ENCODE results near the gene UBB. TPM values are rescaled to one million over a fixed set of nuclear protein-coding genes. Genes with fewer than 3 reads are reported as not detected.

Gene UBB
- total RNA-seq: 1,933 and 1,974 TPM in 2 replicates

DNA sequence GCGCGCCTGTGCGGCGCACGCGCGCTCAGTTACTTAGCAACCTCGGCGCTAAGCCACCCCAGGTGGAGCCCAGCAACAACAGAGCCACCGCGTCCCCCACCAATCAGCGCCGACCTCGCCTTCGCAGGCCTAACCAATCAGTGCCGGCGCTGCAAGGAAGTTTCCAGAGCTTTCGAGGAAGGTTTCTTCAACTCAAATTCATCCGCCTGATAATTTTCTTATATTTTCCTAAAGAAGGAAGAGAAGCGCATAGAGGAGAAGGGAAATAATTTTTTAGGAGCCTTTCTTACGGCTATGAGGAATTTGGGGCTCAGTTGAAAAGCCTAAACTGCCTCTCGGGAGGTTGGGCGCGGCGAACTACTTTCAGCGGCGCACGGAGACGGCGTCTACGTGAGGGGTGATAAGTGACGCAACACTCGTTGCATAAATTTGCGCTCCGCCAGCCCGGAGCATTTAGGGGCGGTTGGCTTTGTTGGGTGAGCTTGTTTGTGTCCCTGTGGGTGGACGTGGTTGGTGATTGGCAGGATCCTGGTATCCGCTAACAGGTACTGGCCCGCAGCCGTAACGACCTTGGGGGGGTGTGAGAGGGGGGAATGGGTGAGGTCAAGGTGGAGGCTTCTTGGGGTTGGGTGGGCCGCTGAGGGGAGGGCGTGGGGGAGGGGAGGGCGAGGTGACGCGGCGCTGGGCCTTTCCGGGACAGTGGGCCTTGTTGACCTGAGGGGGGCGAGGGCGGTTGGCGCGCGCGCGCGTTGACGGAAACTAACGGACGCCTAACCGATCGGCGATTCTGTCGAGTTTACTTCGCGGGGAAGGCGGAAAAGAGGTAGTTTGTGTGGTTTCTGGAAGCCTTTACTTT lies at the start of gene UBB:
Gene UBB, plus strand, starts transcription at position 452 of the 856 bp plus-strand sequence. CDS start 817 bp downstream, outside the sequence.
- no peaks in the 10 kb centered on the region for H3K9me3 Mint-ChIP-seq
- intact Hi-C loops (cut with micrococcal nuclease): loop anchor here (1.0 to 2.0 kb wide), 10 partner anchors 18 to 208 kb away; partner anchors contain the start of genes CENPV, PIGL and ZNF287
- H3K4me3 Mint-ChIP-seq: peak within 1 kb of the TSS; percentile 90
- peak; percentile 94 for DNase-seq (ENCODE audit: low spot score)
- peaks cover 1% of the 10 kb centered on the region for H3K27me3 Mint-ChIP-seq (ENCODE audit: insufficient read depth)
- peaks cover 29% of the 10 kb centered on the region for H3K4me1 Mint-ChIP-seq (ENCODE audit: low read depth)
- H3K36me3 Mint-ChIP-seq (ENCODE audit: low read depth): peaks cover 32% of the 10 kb centered on the region
- peak within 1 kb of the TSS; percentile 92 for H3K27ac Mint-ChIP-seq

DNA sequence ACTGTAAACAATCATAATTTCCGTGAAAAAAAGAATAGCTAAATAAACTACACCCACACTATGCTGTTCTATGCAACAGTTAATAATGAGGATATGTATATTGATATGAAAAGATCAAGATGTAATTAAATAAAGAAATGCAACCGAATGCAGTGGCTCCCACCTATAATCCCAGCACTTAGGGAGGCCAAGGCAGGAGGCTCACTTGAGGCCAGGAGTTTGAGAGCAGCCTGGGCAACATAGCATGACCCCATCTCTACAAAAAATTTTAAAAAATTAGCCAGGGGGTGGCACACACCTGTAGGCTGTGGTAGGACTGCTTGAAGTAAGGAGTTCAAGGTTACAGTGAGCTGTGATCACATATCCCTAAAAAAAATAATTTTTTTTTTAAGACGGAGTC lies 42.5 kb upstream of the UBB start:
- no peaks in the 10 kb centered on the region for H3K9me3 Mint-ChIP-seq
- H3K27ac Mint-ChIP-seq: no peak overlapping the region
- intact Hi-C loops (cut with micrococcal nuclease): no loop called here
- H3K36me3 Mint-ChIP-seq (ENCODE audit: low read depth): peaks cover 8% of the 10 kb centered on the region
- DNase-seq (ENCODE audit: low spot score): no peak
- no peaks in the 10 kb centered on the region for H3K4me1 Mint-ChIP-seq (ENCODE audit: low read depth)
- H3K27me3 Mint-ChIP-seq (ENCODE audit: insufficient read depth): no peaks in the 10 kb centered on the region
- H3K4me3 Mint-ChIP-seq: no peak overlapping the region

DNA sequence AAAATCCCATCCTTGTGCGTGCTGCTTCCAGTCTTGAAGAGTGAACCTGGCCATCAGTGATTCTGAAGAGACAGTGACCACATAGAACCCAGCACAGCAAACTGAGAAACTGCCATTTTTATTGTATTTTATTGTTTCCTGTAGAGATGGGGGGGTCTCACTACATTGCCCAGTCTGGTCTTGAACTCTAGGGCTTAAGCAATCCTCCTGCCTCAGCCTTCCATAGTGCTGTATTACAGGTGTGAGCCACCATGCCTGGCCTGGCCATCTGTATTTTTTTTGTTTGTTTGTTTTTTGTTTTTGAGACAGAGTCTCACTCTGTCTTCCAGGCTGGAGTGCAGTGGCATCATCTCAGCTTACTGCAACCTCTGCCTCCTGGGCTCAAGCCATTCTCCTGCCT lies 41.5 kb upstream of the UBB start:
- intact Hi-C loops (cut with micrococcal nuclease): no loop called here
- Mint-ChIP-seq H3K4me3 (no peak overlapping the region), H3K4me1 (ENCODE audit: low read depth) (no peaks in the 10 kb centered on the region), H3K27me3 (ENCODE audit: insufficient read depth) (no peaks in the 10 kb centered on the region), H3K36me3 (ENCODE audit: low read depth) (peaks cover 11% of the 10 kb centered on the region), H3K9me3 (no peaks in the 10 kb centered on the region), H3K27ac (no peak overlapping the region)
- no peak for DNase-seq (ENCODE audit: low spot score)

DNA sequence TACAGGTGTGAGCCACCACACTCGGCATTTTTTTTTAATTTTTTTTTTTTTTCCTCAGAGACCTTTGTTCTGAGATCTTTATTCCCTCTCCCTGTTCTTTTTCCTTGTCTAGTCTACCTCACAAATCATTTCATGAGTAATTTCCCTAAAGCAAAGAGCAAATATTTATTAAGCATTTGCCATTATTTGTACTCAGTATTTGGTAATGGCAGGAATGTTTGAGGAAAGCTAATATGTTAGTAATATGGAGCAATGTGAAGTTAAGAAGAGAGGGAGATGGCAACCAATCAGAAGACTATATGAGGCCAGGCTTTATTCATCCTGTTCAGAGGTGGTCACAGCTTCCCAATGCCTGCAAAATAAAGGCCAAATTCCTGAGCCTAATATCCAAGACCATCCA lies 40.9 kb upstream of the UBB start:
- DNase-seq (ENCODE audit: low spot score): no peak
- intact Hi-C loops (cut with micrococcal nuclease): no loop called here
- Mint-ChIP-seq H3K27me3 (ENCODE audit: insufficient read depth) (no peaks in the 10 kb centered on the region), H3K9me3 (no peaks in the 10 kb centered on the region), H3K36me3 (ENCODE audit: low read depth) (peaks cover 11% of the 10 kb centered on the region), H3K4me1 (ENCODE audit: low read depth) (no peaks in the 10 kb centered on the region), H3K4me3 (no peak overlapping the region), H3K27ac (no peak overlapping the region)

DNA sequence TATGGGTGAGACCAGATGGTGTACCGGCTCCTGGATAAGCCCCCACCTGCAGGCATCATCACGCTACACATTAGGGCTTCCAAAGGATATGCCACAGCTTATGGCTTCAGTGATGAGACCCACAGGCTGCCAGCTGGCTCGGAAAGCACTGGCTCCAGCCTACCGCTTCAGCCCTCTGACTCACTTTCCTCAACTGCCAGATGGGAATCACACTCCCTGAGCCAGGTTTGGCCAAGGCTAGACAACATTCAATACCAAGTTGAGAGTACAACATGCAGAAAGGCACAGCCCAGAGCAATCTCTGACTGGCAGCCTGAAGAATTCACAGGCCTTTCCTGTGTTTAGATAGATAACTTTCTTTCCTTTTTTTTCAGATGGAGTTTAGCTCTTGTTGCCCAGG lies 37.9 kb upstream of the UBB start:
- H3K9me3 Mint-ChIP-seq: no peaks in the 10 kb centered on the region
- peaks cover 12% of the 10 kb centered on the region for H3K36me3 Mint-ChIP-seq (ENCODE audit: low read depth)
- no peaks in the 10 kb centered on the region for H3K4me1 Mint-ChIP-seq (ENCODE audit: low read depth)
- no peak overlapping the region for H3K27ac Mint-ChIP-seq
- no peak for DNase-seq (ENCODE audit: low spot score)
- no peaks in the 10 kb centered on the region for H3K27me3 Mint-ChIP-seq (ENCODE audit: insufficient read depth)
- no peak overlapping the region for H3K4me3 Mint-ChIP-seq
- intact Hi-C loops (cut with micrococcal nuclease): no loop called here

DNA sequence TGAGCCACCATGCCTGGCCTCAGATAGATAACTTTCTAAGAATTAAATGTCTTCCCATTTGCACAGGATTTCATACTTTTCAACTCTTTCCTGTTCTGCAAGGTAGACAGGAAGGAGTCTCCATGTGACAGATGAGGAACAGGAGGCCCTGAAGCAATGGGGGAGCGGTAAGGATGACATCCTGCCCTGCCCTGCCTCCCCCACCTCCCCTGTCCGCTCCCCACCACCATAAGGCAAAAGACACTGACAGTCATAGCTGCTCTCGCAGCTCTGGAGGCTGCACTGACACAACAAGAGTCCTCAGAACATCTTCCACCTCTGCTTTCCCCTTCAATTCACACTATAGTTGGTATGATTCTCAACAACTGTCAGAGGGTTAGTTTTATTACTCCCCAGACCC lies 37.3 kb upstream of the UBB start:
- no peak for DNase-seq (ENCODE audit: low spot score)
- Mint-ChIP-seq H3K9me3 (no peaks in the 10 kb centered on the region), H3K27ac (no peak overlapping the region), H3K27me3 (ENCODE audit: insufficient read depth) (no peaks in the 10 kb centered on the region), H3K4me3 (no peak overlapping the region), H3K36me3 (ENCODE audit: low read depth) (peaks cover 12% of the 10 kb centered on the region), H3K4me1 (ENCODE audit: low read depth) (no peaks in the 10 kb centered on the region)
- intact Hi-C loops (cut with micrococcal nuclease): no loop called here

DNA sequence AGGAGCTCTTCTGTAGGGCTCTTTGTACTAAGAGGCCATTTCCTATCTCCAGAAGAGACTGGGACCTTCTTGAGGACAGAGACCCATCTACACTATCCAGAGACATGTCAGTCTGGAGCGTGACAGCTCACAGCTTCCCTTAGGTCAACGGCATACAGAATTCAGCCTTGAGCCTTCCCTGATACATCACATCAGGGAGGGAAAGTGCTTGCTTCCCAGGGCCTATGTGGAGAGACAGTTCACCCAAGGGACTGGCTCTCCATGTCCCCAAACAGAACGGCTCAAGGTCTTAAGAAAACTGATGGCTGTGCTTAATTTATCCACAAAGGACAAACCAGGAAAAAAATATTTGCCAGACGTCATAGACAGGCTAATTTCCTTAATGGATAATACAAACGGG lies 35.3 kb upstream of the UBB start:
- intact Hi-C loops (cut with micrococcal nuclease): no loop called here
- H3K9me3 Mint-ChIP-seq: no peaks in the 10 kb centered on the region
- H3K4me3 Mint-ChIP-seq: no peak overlapping the region
- no peak overlapping the region for H3K27ac Mint-ChIP-seq
- H3K36me3 Mint-ChIP-seq (ENCODE audit: low read depth): peaks cover 12% of the 10 kb centered on the region
- H3K4me1 Mint-ChIP-seq (ENCODE audit: low read depth): no peaks in the 10 kb centered on the region
- DNase-seq (ENCODE audit: low spot score): no peak
- no peaks in the 10 kb centered on the region for H3K27me3 Mint-ChIP-seq (ENCODE audit: insufficient read depth)

DNA sequence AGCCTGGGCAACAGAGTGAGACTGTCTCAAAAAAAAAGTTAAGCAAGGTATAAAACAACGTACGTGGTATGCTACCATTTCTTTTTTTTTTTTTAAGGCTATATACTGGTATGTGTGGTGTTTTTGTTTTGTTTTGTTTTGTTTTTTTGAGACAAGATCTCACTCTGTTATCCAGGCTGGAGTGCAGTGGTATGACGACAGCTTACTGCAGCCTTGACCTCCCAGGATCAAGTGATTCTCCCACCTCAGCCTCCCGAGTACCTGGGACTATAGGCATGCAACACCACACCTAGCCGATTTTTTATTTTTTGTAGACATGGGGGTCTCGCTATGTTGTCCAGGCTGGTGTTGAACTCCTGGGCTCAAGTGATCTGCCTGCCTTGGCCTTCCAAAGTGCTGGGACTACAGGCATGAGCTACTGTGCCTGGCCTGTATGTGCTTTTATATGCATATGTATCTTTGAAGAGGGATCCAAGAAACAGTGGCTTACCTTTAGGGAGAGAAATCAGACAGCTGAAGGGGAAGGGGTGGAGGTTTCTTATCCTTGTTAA lies 34.1 kb upstream of the UBB start:
- Mint-ChIP-seq H3K36me3 (ENCODE audit: low read depth) (peaks cover 13% of the 10 kb centered on the region), H3K4me3 (no peak overlapping the region), H3K27ac (no peak overlapping the region), H3K9me3 (no peaks in the 10 kb centered on the region), H3K27me3 (ENCODE audit: insufficient read depth) (peaks cover under 1% of the 10 kb centered on the region), H3K4me1 (ENCODE audit: low read depth) (peaks cover 7% of the 10 kb centered on the region)
- intact Hi-C loops (cut with micrococcal nuclease): no loop called here
- DNase-seq (ENCODE audit: low spot score): no peak

DNA sequence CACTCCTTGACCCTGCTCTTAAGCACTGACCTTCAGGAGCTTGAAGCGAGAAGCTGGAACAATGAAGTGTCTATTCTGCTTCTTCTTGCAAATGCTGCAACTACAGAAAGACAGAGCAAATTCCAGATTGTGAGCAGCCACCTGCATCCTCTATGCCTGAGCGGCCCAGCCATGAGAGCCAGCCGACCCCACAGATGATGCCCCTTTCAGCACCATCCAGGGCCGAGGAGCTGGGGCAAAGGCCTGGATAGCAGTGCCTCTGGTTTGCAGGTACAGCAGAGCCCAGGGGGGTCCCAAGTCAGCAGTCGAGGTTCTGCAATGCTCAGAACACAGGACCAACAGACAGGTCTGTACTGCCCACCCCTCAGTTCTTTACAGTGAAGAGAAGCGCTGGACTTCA lies 32.3 kb upstream of the UBB start:
- H3K4me1 Mint-ChIP-seq (ENCODE audit: low read depth): peaks cover 16% of the 10 kb centered on the region

DNA sequence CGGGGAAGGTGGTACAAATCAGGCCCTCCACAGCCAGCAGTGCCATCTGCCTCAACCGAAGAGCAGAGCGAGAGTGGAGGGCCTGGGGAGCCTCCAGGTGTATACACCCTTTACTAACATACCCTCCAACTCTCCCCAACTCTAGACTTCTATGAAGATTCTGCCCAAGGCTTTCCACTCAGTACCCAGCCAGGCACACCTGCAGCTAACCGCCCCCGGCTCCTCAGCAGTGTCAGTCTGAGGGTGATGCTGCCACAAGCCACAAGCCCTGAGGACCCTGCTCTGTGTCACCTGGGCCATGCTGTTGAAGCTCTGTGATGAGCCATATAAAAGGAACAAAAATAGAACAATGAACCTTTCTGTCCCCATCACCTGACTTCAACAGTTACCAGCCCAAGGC lies 31.5 kb upstream of the UBB start:
- H3K4me3 Mint-ChIP-seq: no peak overlapping the region
- peaks cover 10% of the 10 kb centered on the region for H3K36me3 Mint-ChIP-seq (ENCODE audit: low read depth)
- H3K4me1 Mint-ChIP-seq (ENCODE audit: low read depth): peaks cover 16% of the 10 kb centered on the region
- no peak overlapping the region for H3K27ac Mint-ChIP-seq
- intact Hi-C loops (cut with micrococcal nuclease): no loop called here
- no peak for DNase-seq (ENCODE audit: low spot score)
- H3K9me3 Mint-ChIP-seq: no peaks in the 10 kb centered on the region
- peaks cover 12% of the 10 kb centered on the region for H3K27me3 Mint-ChIP-seq (ENCODE audit: insufficient read depth)

More for the DNA sequence above, 32.3 kb upstream of the UBB start:
- H3K36me3 Mint-ChIP-seq (ENCODE audit: low read depth): peaks cover 12% of the 10 kb centered on the region
- DNase-seq (ENCODE audit: low spot score): no peak
- no peaks in the 10 kb centered on the region for H3K9me3 Mint-ChIP-seq
- H3K4me3 Mint-ChIP-seq: no peak overlapping the region
- no peak overlapping the region for H3K27ac Mint-ChIP-seq
- peaks cover 10% of the 10 kb centered on the region for H3K27me3 Mint-ChIP-seq (ENCODE audit: insufficient read depth)
- intact Hi-C loops (cut with micrococcal nuclease): no loop called here

DNA sequence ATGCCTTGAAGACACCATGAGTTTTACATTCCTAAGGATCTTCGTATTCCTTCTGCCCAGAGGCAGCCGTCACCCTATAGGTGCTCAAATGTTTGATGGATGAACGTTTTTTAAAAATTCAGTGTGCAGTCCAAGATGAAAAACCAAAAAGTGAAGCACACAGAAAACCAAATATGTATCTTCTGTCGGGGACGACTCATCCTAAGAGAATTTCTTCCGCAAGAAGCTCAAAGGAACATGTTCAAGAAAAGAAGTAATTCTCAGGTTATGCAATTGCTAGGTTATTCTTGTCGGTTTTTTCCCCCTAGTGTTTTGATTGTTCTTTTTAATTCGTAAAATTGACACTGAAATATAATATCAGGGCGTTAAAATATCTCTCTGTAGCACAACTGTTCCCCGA lies 29.1 kb upstream of the UBB start:
- H3K27ac Mint-ChIP-seq: peak overlapping the region; percentile 77
- intact Hi-C loops (cut with micrococcal nuclease): loop anchor here (2.0 to 5.0 kb wide), 3 partner anchors 65 to 135 kb away; partner anchors contain the start of genes NCOR1 and PIGL
- H3K27me3 Mint-ChIP-seq (ENCODE audit: insufficient read depth): peaks cover 17% of the 10 kb centered on the region
- peaks cover 10% of the 10 kb centered on the region for H3K36me3 Mint-ChIP-seq (ENCODE audit: low read depth)
- no peaks in the 10 kb centered on the region for H3K9me3 Mint-ChIP-seq
- peaks cover 16% of the 10 kb centered on the region for H3K4me1 Mint-ChIP-seq (ENCODE audit: low read depth)
- H3K4me3 Mint-ChIP-seq: peak overlapping the region; percentile 95
- no peak for DNase-seq (ENCODE audit: low spot score)

DNA sequence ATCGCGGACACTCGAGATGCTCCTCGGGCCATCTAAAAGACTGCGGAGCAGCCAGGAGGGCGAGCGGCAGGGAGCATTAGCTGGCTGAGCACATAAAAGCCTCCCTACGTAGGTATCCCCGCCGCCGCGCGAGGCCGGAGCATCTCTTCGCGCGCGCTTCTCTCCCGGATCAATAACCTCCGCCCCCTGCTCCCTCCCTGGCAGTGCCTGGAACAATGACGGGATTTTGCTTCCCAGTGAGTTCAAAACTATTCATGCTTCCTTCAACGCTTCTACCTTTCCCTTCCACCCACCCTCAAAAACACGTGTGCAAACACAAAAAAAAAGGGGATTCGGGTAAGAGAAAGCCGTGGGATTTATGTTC lies 28.6 kb upstream of the UBB start:
- peak overlapping the region; percentile 77 for H3K27ac Mint-ChIP-seq
- no peaks in the 10 kb centered on the region for H3K9me3 Mint-ChIP-seq
- intact Hi-C loops (cut with micrococcal nuclease): loop anchor here (2.0 to 5.0 kb wide), 3 partner anchors 65 to 135 kb away; partner anchors contain the start of genes NCOR1 and PIGL
- peaks cover 10% of the 10 kb centered on the region for H3K36me3 Mint-ChIP-seq (ENCODE audit: low read depth)
- peaks cover 17% of the 10 kb centered on the region for H3K27me3 Mint-ChIP-seq (ENCODE audit: insufficient read depth)
- H3K4me1 Mint-ChIP-seq (ENCODE audit: low read depth): peaks cover 16% of the 10 kb centered on the region
- peak overlapping the region; percentile 95 for H3K4me3 Mint-ChIP-seq
- DNase-seq (ENCODE audit: low spot score): peak; percentile 7

DNA sequence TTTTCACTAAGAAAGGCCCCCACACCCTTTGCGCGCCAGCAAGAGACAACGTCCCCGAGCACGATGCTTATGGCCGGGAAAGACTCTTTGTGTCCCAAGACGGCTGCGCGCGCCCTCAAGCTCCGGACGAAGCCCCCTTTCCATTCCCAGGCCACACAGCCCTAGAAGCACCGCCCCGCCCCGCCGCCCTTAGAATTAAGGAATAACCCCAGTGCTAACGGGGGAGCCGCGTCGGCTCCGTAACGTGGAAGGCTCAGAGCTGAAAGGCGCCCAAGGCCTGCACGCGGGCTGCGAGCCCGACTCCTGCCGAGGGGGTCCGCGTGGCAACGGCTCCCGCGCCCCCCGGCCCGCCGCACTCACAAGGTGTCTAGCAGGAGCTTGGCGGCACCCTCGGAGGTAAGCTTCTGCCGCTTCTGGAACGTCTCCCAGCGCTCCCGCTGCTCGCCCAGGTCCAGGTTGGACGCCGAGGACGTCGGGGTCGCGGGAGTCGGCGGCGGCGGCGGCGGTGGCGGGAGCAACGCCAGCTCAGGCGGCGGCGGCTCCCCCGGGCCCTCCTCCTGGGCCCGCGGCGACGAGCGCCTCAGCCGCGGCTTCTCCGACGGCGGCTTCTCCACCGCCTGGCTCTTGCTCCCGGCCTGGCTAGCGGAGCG lies 28.1 kb upstream of the UBB start:
- no peaks in the 10 kb centered on the region for H3K9me3 Mint-ChIP-seq
- H3K4me1 Mint-ChIP-seq (ENCODE audit: low read depth): peaks cover 16% of the 10 kb centered on the region
- peak; percentile 0 for DNase-seq (ENCODE audit: low spot score)
- H3K4me3 Mint-ChIP-seq: peak overlapping the region; percentile 95
- peaks cover 7% of the 10 kb centered on the region for H3K36me3 Mint-ChIP-seq (ENCODE audit: low read depth)
- intact Hi-C loops (cut with micrococcal nuclease): loop anchor here (1.0 to 5.0 kb wide), 4 partner anchors 29 to 135 kb away; partner anchors contain the start of genes NCOR1, PIGL and UBB
- H3K27ac Mint-ChIP-seq: peak overlapping the region; percentile 77
- peaks cover 17% of the 10 kb centered on the region for H3K27me3 Mint-ChIP-seq (ENCODE audit: insufficient read depth)

All from activated T-helper 1 cell treated with anti-CD3 and anti-CD28 coated beads, Interleukin-12 subunit alpha, Interleukin-12 subunit beta, Interleukin-2, Interleukin-4 antibody, amounts not matched to agents 30 ng/mL and 10 ng/mL and 1 ng/mL, durations not matched to agents 14 hours and 24 hours and 36 hours (primary cell).